Lung (tissue), 12 donors: ENCODE data around the gene PHRF1. TPM values are rescaled to one million over a fixed set of nuclear protein-coding genes. Genes with fewer than 3 reads are reported as not detected.

Experiments used
- ATAC-seq: fragments of 200-7000 bp; cut with Tn5 transposase; one replicate; pipeline ENCODE4 v1.9.1; 2020; ENCODE audit warnings: moderate number of reproducible peaks; ENCODE audit not compliant: insufficient read depth, low FRiP score
- DNase-seq, 3 donors: peaks; one replicate each; pipeline ENCODE4 v3.0.0-alpha.2; 2013 to 2017
- H3K27ac ChIP-seq, 2 donors: one replicate each; pipeline ENCODE4 v1.5.1; 2013; ENCODE audit warnings: mild to moderate bottlenecking in 2 of 2, moderate library complexity in 2 of 2, control low read depth in 1 of 2, inconsistent platforms in 1 of 2, low read depth in 1 of 2, low read length in 1 of 2
- H3K27me3 ChIP-seq, 3 donors: one replicate each; pipeline ENCODE4 v1.5.1; 2013; ENCODE audit warnings: low read length in 2 of 3; ENCODE audit not compliant: control insufficient read depth in 3 of 3, insufficient read depth in 3 of 3
- H3K36me3 ChIP-seq, 4 donors: one replicate each; pipeline ENCODE4 v1.5.1; 2013; ENCODE audit warnings: low read length in 4 of 4, mild to moderate bottlenecking in 1 of 4, moderate library complexity in 1 of 4; ENCODE audit not compliant: control insufficient read depth in 4 of 4, insufficient read depth in 4 of 4
- H3K4me1 ChIP-seq, 5 donors: one replicate each; pipeline ENCODE4 v1.5.1; 2013; ENCODE audit warnings: low read length in 5 of 5, mild to moderate bottlenecking in 2 of 5, moderate library complexity in 1 of 5; ENCODE audit not compliant: control insufficient read depth in 5 of 5, insufficient read depth in 5 of 5
- H3K4me3 ChIP-seq: one replicate; pipeline ENCODE4 v1.5.1; 2013; ENCODE audit warnings: mild to moderate bottlenecking, control low read depth, moderate library complexity
- H3K9ac ChIP-seq, 2 donors: one replicate each; pipeline ENCODE4 v1.5.1; 2013; ENCODE audit warnings: low read length in 2 of 2, control low read depth in 1 of 2; ENCODE audit not compliant: insufficient read depth in 1 of 2
- H3K9me3 ChIP-seq, 4 donors: one replicate each; pipeline ENCODE4 v1.5.1; 2013; ENCODE audit warnings: low read length in 3 of 4, mild to moderate bottlenecking in 1 of 4, moderate library complexity in 1 of 4; ENCODE audit not compliant: control insufficient read depth in 4 of 4, insufficient read depth in 3 of 4
- CTCF ChIP-seq: IDR thresholded peaks from 2 replicates; pipeline ENCODE4 v1.5.1; 2012; ENCODE audit warnings: mild to moderate bottlenecking; ENCODE audit errors: control extremely low read depth, extremely low read depth
- WGBS, 2 donors: extraction: QIAGEN DNeasy Blood & Tissue Kit; methylation state at CpG; one replicate each; pipeline ENCODE4 v1.1.7; 2013; 5-methylcytosine and 5-hydroxymethylcytosine counted together
- polyA plus RNA-seq, 2 donors: library from polyadenylated mRNA; stranded (reverse); fragments of 200-250 nt; gene quantifications; one replicate each; pipeline ENCODE4 v1.2.1, GENCODE V29; 2013
- total RNA-seq, 2 donors: library from RNA; depleted of rRNA in 1 of 2; stranded (reverse); fragments of >200 nt in 1 of 2; gene quantifications; one replicate each; pipeline ENCODE4 v1.2.1, GENCODE V29; 2014 to 2021
- donor health status: control.
- donor health status: control.
- donor health status: Bipolar disorder and iron deficiency.
- donor health status: healthy.
- donor health status: DM: yes; HTN: yes; CAD: no.

Gene PHRF1
- total and polyA plus RNA-seq, 4 donors, result 16.3 to 39.3 (median 23.5) TPM

- H3K27me3 ChIP-seq, result peaks cover 0 to 18% (median 11%) of the 10 kb centered on the region in 3 donors
- no peak for ATAC-seq
- no peaks in the 10 kb centered on the region for H3K9me3 ChIP-seq
- 80 to 85% methylated on average over 22 of the region's 22 CpGs for WGBS, 2 donors
- no peak for TF ChIP-seq CTCF
- H3K36me3 ChIP-seq, result no peaks in the 10 kb centered on the region
- no peak for DNase-seq
- H3K4me3 ChIP-seq, result no peak overlapping the region
- H3K4me1 ChIP-seq, result peaks cover 0 to 4% (median 0%) of the 10 kb centered on the region in 5 donors
- no peak overlapping the region for H3K27ac ChIP-seq
- no peak overlapping the region for H3K9ac ChIP-seq
Measured at GRCh38 chr11:625636-626268, 49.5 kb downstream of the PHRF1 start.

- peaks cover 0 to 4% (median 0%) of the 10 kb centered on the region in 5 donors for H3K4me1 ChIP-seq
- no peak for TF ChIP-seq CTCF
- H3K4me3 ChIP-seq, result no peak within 1 kb of the TSS
- ATAC-seq (no peak), DNase-seq (no peak)
- no peak within 1 kb of the TSS for H3K9ac ChIP-seq
- no peaks in the 10 kb centered on the region for H3K9me3 ChIP-seq
- H3K27me3 ChIP-seq, result peaks cover 0 to 18% (median 11%) of the 10 kb centered on the region in 3 donors
- no peaks in the 10 kb centered on the region for H3K36me3 ChIP-seq
- no peak within 1 kb of the TSS for H3K27ac ChIP-seq
- WGBS, 2 donors, result 12 to 13% methylated on average over 13 to 72 of the region's 72 CpGs
Measured at GRCh38 chr11:626475-627307, 50.4 kb downstream of the PHRF1 start, which contains the start of gene SCT. Gene SCT (minus strand): TSS chr11:627181. CDS start chr11:627143, 38 bp downstream.

GRCh38 chr11:627308-627576 lies 51.0 kb downstream of the PHRF1 start:
- Histone ChIP-seq H3K27me3 (peaks cover 0 to 18% (median 11%) of the 10 kb centered on the region in 3 donors), H3K4me3 (no peak overlapping the region), H3K9me3 (no peaks in the 10 kb centered on the region), H3K9ac (no peak overlapping the region), H3K27ac (no peak overlapping the region), H3K36me3 (no peaks in the 10 kb centered on the region), H3K4me1 (peaks cover 0 to 4% (median 0%) of the 10 kb centered on the region in 5 donors)
- WGBS, 2 donors, result 17 to 20% methylated on average over 21 to 27 of the region's 28 CpGs
- DNase-seq (no peak), ATAC-seq (no peak)
- TF ChIP-seq CTCF, result no peak
